22Rv1 (cell line): Measurements from ENCODE around the gene MRO.

Experiments used
- CTCF ChIP-seq: fragments of 450-650 bp; IDR thresholded peaks from 2 replicates; pipeline ENCODE4 v1.5.1; 2017; ENCODE audit warnings: mild to moderate bottlenecking
- ZFX ChIP-seq: fragments of 450-650 bp; IDR thresholded peaks from 2 replicates; pipeline ENCODE4 v1.6.1; 2017; ENCODE audit warnings: antibody characterized with exemption, borderline replicate concordance

- no peak for TF ChIP-seq CTCF
- TF ChIP-seq ZFX: no peak
Measured at GRCh38 chr18:50803592-50803991, 16.2 kb downstream of the MRO start.
